GM10248 (cell line): ENCODE data around the gene SELENBP1.
A peak's percentile ranks its signal among the peaks of the same experiment; 100 is the strongest.

Source experiments
- CTCF ChIA-PET: fragments of 300-600 bp; sonication (Branson Sonifier 250); formaldehyde crosslinking; extraction: SDS; loops from one replicate; lab custom pipeline; 2021; ENCODE audit warnings: antibody characterized with exemption; lab: Yijun Ruan, JAX
- POLR2A ChIA-PET: fragments of 350-650 bp; sonication (Branson Sonifier 250); formaldehyde crosslinking; extraction: SDS; loops from one replicate; lab custom pipeline; 2020; ENCODE audit warnings: antibody characterized with exemption; lab: Yijun Ruan, JAX
- DNase-seq: peaks from one replicate; pipeline ENCODE4 v3.0.0; 2012; ENCODE audit errors: extremely low spot score
- CTCF ChIP-seq: IDR thresholded peaks from 2 replicates; pipeline ENCODE4 v1.5.1; 2012; ENCODE audit warnings: mild to moderate bottlenecking, low read depth; ENCODE audit errors: extremely low read depth, missing control alignments, control extremely low read depth

The SELENBP1 gene

DNA sequence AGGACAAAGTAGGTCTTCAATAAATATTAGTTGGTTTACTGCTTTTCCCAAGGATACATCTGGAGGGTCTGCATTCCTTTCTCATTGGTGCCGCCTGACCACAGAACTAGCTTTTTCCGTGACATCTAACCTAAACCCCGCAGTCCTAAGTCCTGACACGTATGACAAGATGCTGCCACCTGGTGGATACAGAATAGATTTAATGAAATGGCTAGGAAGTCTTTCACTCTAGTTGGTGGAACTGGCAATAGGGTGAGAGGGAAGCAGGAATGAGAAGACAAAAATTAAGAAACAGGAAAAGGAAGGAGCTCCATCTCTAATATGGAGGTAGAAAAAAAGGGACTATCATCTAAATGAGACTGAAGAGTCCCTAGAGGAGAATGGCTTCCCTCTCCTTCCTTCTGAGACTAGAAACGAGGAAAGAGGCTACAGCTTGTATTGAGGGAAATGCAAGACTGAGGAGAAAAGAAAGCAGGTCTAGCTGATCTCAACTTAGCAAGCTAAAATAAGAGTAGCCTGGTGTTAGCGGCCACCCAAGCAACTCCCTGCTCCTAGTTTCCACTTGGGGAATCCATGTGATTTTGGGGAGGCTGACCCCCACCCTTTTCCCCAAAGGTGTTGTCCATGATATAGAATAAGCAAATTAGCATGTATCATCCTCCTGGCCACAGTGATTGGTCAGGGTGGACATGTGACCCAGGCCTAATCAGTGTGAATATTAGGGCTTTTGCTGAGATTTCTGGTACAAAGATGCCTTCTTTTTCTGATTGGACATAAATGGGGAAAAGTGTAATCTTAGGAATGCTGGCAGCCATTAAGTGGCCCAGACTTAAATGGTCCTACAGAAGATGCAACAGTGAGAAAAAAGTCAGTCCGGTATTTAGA lies 31.4 kb downstream of the SELENBP1 start:
- TF ChIP-seq CTCF: peak; percentile 64
- ChIA-PET CTCF (interaction anchor here (0.5 to 7.0 kb wide), 38 partner anchors 12 to 1092 kb away, joined by 3 to 173 read pairs (median 4); partner anchors contain the start of genes MINDY1, PI4KB, PSMB4 and PSMD4), POLR2A (interaction anchor here (0.6 to 1.3 kb wide), 6 partner anchors 12 to 713 kb away, joined by 3 to 6 read pairs (median 4); partner anchors contain the start of genes PI4KB and ZNF687)
- DNase-seq: peak; percentile 62

DNA sequence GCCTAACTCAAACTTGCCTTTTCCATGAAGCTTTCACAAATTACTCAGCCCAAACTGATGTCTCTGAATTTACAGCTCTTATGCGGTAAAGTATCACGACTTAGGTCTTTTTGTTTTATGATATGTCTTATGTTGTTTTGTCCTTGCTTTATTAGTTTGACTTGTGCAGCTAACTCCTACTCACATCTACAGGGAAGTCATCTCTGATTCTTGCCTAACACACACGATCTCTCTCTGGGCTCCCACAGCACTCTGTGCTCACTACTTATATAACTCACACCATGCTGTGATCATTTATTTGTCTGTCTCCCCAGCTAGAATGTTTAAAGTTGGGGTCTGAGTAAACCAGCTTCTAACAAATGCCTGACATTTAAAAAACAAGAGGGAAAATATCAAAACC lies 35.9 kb downstream of the SELENBP1 start:
- POLR2A ChIA-PET: no interaction called here
- TF ChIP-seq CTCF: no peak
- no peak for DNase-seq
- CTCF ChIA-PET: interaction anchor here (1.2 to 7.0 kb wide), 4 partner anchors 9 to 76 kb away, joined by 3 to 173 read pairs (median 44); partner anchors contain the start of gene PI4KB

- ChIA-PET POLR2A (no interaction called here), CTCF (no interaction called here)
- no peak for TF ChIP-seq CTCF
- no peak for DNase-seq
Measured at GRCh38 chr1:151334822-151335221, 37.7 kb downstream of the SELENBP1 start.

GRCh38 chr1:151327903-151328674 lies 44.4 kb downstream of the SELENBP1 start:
- POLR2A ChIA-PET: interaction anchor here (1.2 to 2.0 kb wide), 7 partner anchors 10 to 47 kb away, joined by 4 to 24 read pairs (median 5); partner anchors contain the start of gene ZNF687
- no peak for DNase-seq
- CTCF ChIA-PET: interaction anchor here (0.7 to 13.4 kb wide), 6 partner anchors 11 to 72 kb away, joined by 3 to 173 read pairs (median 6); no protein-coding TSS in a partner anchor
- no peak for TF ChIP-seq CTCF

DNA sequence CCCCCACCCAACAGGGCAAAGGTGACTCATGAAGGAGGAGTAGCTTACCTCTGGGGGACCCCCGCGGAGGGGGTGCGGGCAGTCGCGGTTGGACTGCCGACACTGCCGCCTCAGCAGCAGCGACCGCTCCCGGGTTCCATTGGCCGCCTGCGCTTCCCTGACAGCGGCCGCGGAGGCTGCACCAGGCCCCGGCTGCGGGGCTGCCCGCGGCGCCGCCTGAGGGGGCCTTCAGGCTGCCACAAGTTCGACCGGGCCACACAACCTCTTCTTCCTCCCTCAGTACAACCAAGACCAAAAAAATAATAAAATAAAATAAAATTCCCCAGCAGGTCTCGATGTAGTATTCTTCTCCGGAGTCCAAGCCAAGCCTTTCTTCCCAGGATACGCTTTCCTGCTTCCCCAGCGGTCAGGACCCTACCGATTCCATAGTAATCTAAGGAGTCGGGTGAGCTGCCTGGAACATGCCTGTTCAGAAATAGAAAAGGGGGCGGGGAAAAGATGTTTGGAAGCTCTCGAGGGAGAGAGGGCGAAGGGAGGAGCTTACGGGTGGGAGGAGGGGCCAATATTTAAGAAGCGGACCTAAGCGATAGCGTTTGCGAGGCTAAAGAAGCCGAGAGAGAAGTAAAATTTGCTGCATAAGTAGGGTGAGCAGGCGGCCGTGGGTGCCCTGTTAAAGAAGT lies 45.1 kb downstream of the SELENBP1 start, which contains the start of gene PI4KB:
Gene PI4KB (minus strand): TSS at position 194 of the 680 bp plus-strand sequence. CDS start 10,935 bp downstream, outside the sequence.
- ChIA-PET POLR2A (interaction anchor here (0.7 to 2.0 kb wide), 8 partner anchors 10 to 1478 kb away, joined by 3 to 24 read pairs (median 5); partner anchors contain the start of gene ZNF687), CTCF (interaction anchor here (0.7 to 13.4 kb wide), 11 partner anchors 12 to 256 kb away, joined by 3 to 173 read pairs (median 4); partner anchors contain the start of gene GABPB2)
- TF ChIP-seq CTCF: no peak
- peak; percentile 95 for DNase-seq
